Esophagus mucosa (tissue), 1 donor: ENCODE data around the gene TRIM14. TPM values are rescaled to one million over a fixed set of nuclear protein-coding genes. Genes with fewer than 3 reads are reported as not detected.
"Not testable (repeated sequence)": the region's sequence is repeated elsewhere in the genome, so short reads cannot be mapped to it uniquely, and the experiment has no call there.

Experiments
- ATAC-seq: fragments of 200-7000 bp; cut with Tn5 transposase; one replicate; pipeline ENCODE4 v1.9.1; 2020
- total RNA-seq: library from RNA; stranded (reverse); gene quantifications from one replicate; pipeline ENCODE4 v1.2.4, GENCODE V29; 2023
- donor health status: DM: yes; HTN: yes; CAD: no.

TRIM14 gene
- total RNA-seq, 1 donor from 2014 or later, result 31.0 TPM

GRCh38 chr9:98081477-98082219 lies 37.4 kb downstream of the TRIM14 start:
- ATAC-seq, result peak; percentile 88

GRCh38 chr9:98080780-98081179 lies 38.2 kb downstream of the TRIM14 start:
- ATAC-seq, result peak; percentile 54

GRCh38 chr9:98080326-98080725 lies 38.7 kb downstream of the TRIM14 start:
- no peak for ATAC-seq

- ATAC-seq, result no peak
These were observed 40.1 kb downstream of the TRIM14 start for GRCh38 chr9:98078895-98079294.

- ATAC-seq, result not testable (repeated sequence)
These were observed 42.5 kb downstream of the TRIM14 start for GRCh38 chr9:98076514-98076890.

GRCh38 chr9:98075332-98075805 lies 43.7 kb downstream of the TRIM14 start:
- peak; percentile 72 for ATAC-seq

GRCh38 chr9:98074115-98074990 lies 44.7 kb downstream of the TRIM14 start:
- peak; percentile 44 for ATAC-seq

- ATAC-seq, result peak; percentile 34
These were observed 47.3 kb downstream of the TRIM14 start for GRCh38 chr9:98071737-98072136.

GRCh38 chr9:98070704-98071103 lies 48.3 kb downstream of the TRIM14 start:
- no peak for ATAC-seq

- ATAC-seq, result no peak
These were observed 49.5 kb downstream of the TRIM14 start for GRCh38 chr9:98069551-98069950.

GRCh38 chr9:98067184-98067583 lies 51.8 kb downstream of the TRIM14 start:
- ATAC-seq, result no peak

GRCh38 chr9:98066235-98066634 lies 52.8 kb downstream of the TRIM14 start:
- ATAC-seq, result no peak

GRCh38 chr9:98064623-98065392 lies 54.2 kb downstream of the TRIM14 start:
- no peak for ATAC-seq

- no peak for ATAC-seq
These were observed 56.9 kb downstream of the TRIM14 start for GRCh38 chr9:98062161-98062560.

- ATAC-seq, result no peak
These were observed 61.8 kb downstream of the TRIM14 start for GRCh38 chr9:98057138-98057799.

- ATAC-seq, result peak; percentile 98
These were observed 62.5 kb downstream of the TRIM14 start, which contains the start of gene NANS for GRCh38 chr9:98056269-98057137. TSS of gene NANS (plus strand) at chr9:98056732. CDS start at chr9:98056809, 77 bp downstream.

GRCh38 chr9:98054376-98054951 lies 64.6 kb downstream of the TRIM14 start:
- no peak for ATAC-seq

- ATAC-seq, result no peak
These were observed 68.7 kb downstream of the TRIM14 start for GRCh38 chr9:98050351-98050750.

- ATAC-seq, result no peak
These were observed 69.5 kb downstream of the TRIM14 start for GRCh38 chr9:98049288-98050072.

- no peak for ATAC-seq
These were observed 72.0 kb downstream of the TRIM14 start for GRCh38 chr9:98047002-98047401.
